Measurements from ENCODE around the gene GSTK1. TPM values are rescaled to one million over a fixed set of nuclear protein-coding genes. Genes with fewer than 3 reads are reported as not detected.

The GSTK1 gene
- total RNA-seq, 4 donors from 2014 or later: 159 to 243 (median 177) TPM

DNA sequence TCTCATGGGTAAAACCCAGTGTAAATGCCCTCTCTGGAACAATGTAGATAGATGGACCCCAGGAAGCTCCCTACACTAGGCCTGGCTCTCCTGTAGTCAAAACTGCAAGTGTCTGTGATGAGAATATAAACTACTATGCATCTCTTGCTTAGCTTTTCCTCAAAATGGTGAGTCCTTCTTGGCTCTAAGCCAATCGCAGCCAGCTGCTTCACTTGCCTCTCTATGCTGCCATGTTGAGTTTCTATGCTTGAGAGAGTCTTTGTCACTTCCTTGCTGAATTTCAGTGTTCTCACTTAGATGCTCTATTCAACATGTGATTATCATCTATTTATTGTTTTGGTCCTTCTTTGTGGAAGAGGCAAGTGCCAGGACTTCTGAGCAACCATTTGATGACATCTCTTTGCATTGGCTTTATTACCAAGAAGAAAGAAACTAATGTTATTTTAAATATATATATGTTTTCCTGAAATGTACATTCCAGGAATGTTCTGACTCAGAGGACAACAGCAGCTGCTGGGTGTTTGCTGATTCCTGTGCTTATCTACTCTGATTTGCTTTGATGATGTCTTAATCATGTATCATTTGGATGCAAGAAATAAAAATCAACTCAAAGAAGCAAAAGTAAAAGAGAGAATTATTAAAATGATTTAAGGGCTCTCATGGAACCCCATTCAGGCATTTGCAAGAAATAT, 24.8 kb upstream of the GSTK1 start:
- TF ChIP-seq, protein P1, sequence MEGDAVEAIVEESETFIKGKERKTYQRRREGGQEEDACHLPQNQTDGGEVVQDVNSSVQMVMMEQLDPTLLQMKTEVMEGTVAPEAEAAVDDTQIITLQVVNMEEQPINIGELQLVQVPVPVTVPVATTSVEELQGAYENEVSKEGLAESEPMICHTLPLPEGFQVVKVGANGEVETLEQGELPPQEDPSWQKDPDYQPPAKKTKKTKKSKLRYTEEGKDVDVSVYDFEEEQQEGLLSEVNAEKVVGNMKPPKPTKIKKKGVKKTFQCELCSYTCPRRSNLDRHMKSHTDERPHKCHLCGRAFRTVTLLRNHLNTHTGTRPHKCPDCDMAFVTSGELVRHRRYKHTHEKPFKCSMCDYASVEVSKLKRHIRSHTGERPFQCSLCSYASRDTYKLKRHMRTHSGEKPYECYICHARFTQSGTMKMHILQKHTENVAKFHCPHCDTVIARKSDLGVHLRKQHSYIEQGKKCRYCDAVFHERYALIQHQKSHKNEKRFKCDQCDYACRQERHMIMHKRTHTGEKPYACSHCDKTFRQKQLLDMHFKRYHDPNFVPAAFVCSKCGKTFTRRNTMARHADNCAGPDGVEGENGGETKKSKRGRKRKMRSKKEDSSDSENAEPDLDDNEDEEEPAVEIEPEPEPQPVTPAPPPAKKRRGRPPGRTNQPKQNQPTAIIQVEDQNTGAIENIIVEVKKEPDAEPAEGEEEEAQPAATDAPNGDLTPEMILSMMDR (IDR thresholded peaks at IDR 0.05): no peak
- no peak for ATAC-seq (ENCODE audit: low FRiP score)
- no peak for DNase-seq (ENCODE audit: low spot score)

GRCh38 chr7:143239813-143240212, 23.4 kb upstream of the GSTK1 start:
- ATAC-seq (ENCODE audit: low FRiP score): no peak
- no peak for DNase-seq (ENCODE audit: low spot score)
- TF ChIP-seq, protein P1 (IDR thresholded peaks at IDR 0.05): no peak

DNA sequence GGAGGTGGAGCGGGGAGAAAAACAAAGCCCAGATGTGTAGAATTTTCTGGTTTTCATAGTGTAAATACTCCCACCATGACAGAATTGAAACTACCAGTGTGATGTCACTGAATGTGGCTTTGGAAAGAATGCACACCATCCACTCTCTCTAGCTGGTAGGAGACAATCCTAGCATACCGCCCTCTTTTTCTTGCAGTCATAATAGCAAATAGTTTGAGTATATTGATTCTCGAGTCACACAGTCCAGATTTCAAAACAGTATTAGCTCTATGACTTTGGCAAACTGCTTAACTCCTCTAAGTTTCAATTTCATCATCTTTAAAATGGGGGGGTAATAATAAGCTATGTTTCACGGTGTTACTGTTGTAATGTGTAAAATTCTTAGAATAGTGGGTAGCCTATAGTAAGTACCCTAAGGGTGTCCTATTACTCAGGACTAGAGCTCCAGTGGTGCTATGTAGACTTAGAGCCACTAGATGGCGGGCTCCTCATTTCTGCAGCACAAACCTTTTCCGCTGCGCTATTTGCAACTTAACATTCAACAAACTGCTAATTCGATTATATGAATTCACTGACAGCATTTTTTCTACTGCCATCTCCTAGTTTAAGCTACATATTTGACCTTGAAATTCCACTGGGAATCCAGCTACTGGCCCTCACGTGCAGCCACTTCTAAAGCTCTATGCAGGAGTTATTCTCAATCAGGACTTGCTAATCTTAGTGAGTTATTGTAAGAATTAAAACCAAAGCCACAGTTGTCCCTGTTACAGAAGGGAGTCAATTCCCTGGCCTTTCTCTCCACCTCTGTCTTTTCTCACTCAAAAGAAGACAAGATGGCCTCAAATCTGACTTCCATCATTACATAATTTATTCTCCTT, 22.7 kb upstream of the GSTK1 start:
- no peak for DNase-seq (ENCODE audit: low spot score)

GRCh38 chr7:143242306-143242705, 20.9 kb upstream of the GSTK1 start:
- DNase-seq (ENCODE audit: low spot score) (no peak), ATAC-seq (ENCODE audit: low FRiP score) (no peak)
- TF ChIP-seq, protein P1 (IDR thresholded peaks at IDR 0.05): no peak

More for the DNA sequence above, 22.7 kb upstream of the GSTK1 start:
- TF ChIP-seq, protein P1 (IDR thresholded peaks at IDR 0.05): peak in 1 of 3 donors; percentile 9
- peak; percentile 92 for ATAC-seq (ENCODE audit: low FRiP score)

- ATAC-seq (ENCODE audit: low FRiP score) (no peak), DNase-seq (ENCODE audit: low spot score) (no peak)
- TF ChIP-seq, protein P1 (IDR thresholded peaks at IDR 0.05): no peak
Measured at GRCh38 chr7:143243111-143243510, 20.1 kb upstream of the GSTK1 start.

DNA sequence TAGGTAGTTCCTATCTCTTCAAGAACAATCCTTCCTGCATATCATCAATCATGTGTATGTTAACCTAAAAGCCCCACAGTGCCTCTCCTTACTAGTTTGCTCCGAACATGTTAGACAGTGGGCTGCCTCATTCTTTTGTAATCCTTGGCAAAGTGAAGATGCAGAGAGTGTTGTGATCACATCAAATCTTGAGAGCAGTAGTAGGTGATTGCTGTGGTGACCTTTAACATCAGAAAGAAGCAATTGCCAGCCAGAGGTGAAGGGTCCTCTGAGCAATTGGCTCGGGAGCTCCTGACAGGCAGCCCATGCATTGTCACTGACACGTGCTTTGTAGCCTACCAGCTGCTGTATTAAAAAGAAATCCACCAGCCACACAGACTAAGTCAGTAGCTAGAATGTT, 19.6 kb upstream of the GSTK1 start:
- ATAC-seq (ENCODE audit: low FRiP score) (no peak), DNase-seq (ENCODE audit: low spot score) (no peak)
- TF ChIP-seq, protein P1 (IDR thresholded peaks at IDR 0.05): no peak
